COLO668 (cell line): Measurements from ENCODE around the gene ANKDD1A.
A peak's percentile ranks its signal among the peaks of the same experiment; 100 is the strongest.

ENCODE experiments used
- DNase-seq: peaks from one replicate; lab custom pipeline; 2025; ENCODE audit not compliant: unreplicated experiment; lab: John Stamatoyannopoulos, UW

ANKDD1A gene

DNA sequence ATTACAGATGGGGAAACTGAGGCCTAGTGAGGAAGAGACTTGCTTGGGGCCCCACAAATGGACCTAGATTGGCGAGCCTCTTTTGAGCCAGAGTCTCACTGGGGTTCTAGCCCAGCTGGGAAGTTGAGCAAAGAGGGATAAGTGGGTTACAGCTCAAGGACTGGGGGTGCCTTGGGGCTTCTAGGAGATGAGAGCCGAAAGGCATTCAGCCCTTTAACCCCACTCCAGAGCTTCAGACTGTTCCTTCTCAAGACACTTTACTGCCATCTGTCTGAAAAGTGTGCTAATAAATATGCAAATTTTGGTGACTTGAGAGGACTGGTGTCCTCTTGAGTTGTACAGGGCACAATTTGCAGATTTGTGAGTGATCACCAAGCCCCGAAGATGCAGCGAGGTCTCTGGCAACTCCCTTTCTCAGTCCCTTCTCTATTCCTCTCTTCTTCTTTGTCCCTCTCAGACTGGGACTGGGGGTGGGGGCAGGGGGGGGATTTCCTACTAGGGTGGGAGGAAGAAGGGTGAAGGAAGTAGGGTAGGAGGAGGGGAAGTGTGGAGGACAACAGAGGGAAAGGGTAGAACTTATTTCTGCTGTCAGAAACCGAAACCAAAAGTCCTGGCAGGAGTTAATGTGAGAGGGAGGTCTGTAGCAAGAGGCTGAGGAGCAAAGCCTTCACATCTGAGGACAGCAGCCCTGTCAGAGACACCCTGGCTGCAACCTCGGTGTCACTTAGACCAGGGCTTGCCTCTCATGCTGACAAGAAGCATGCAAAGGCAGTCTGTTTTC lies 16.2 kb upstream of the ANKDD1A start:
- DNase-seq = no peak

DNA sequence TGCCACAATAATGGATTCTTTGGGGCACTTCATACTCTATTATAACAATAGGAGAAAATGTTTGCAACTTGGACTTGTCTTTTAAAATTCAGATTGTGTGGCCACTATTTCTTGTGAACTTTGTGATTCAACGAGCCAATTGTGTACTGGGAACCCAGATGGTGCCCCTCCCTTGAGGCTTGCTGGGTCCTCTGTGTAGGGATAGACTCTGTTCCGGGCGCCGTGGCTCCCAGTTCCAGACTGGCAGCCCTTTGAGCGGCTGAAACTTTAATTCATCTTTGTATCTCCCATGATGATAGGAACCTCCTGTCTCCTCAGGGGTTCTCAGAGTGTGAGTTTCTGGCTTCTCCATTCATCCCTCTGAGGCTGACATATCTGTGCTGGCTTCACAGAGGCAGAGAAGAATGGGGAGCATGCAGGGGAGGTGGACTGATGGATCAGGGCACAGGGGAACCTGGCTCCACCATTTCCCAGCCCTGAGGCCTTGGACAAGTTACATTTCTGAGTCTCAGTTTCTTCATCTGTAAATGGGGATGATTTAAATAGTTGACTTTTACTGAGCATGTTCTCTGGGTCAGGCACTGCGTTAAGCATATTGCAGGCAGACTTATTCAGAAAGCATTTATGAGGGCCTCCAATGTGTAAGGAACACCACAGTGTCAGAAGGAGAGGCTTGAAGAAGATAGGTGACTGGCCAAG lies 15.2 kb upstream of the ANKDD1A start:
- DNase-seq = no peak

DNA sequence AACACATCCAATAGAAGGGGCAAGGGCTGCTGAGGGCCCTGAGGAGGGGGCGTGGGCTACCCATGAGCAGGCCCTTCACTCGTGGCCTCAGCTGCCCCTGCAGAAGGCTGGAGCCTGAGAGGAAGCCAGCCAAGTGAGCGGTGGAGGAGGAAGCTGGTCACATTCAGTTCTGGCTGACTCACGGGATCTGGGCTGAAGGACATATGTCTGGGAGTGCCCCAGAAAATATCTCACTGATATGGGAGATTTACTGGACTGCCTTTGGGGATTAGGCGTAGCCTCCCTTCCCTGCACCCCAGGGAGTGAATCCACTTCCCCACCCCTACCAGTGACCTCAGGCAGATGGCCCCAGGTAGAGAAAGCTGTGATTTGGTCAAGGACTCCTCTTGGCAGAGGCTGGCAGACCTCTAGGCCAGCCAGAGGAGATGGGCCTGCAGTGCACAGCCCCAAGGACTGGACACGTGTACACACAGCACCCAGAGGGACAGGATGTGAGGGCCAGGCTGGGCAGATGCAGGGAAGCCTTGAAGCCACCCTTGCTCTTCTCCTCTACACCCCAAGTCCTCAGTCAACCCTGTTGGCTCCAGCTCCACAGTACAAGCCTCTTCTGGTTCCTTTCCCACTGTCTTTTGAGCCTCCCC lies 14.2 kb upstream of the ANKDD1A start:
- DNase-seq = no peak

DNA sequence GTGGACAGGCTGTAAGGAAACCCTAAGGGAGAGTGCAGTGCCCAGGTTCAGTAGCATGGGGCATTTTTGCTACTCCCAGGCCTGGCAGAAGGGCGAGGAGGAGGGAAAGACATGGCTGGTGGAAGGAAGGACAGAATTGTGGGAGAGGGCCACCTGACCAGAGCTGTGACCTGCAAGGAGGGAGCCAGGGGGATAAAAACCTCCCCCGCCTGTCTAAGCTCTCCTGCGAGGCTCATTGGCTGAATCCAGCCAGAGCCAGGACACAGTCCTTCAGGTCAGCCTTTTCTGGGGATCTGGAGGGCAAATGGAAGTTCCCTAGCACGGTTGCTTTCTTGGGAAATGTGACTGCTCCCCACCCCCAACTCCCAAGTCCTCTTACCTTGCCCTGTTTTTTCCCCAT lies 13.3 kb upstream of the ANKDD1A start:
- no peak for DNase-seq

DNA sequence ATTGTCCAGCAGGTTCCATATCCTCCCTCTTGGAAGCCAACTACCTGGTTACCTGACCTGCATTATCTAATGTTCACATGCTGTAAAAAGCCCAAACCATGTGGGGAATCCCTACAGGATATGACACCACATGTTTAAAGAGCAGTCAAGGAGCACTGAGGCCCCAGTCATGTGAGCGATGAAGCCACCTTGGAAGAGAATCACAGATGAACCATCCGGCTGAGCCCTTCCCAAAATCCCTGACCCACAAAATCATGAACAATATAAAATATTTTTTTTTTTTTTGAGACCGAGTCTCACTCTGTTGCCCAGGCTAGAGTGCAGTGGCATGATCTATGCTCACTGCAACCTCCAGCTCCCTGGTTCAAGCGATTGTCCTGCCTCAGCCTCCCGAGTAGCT lies 10.6 kb upstream of the ANKDD1A start:
- DNase-seq = no peak

DNA sequence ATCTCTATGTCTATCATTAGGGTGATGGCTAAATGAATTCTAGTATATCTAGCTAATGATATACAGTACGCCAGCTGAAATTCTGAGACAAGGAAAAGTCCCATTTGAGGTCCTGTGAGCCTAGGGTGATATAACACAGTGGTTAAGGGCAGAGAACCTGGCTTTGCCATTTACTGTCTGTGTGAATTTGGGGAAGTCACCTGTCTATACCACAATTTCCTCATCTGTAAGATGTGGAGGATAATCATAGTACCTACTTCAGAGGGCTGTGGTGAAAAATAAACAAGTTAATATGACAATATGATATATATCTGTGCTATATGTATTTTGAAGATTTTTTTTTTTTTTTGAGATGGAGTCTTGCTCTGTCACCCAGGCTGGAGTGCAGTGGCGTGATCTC lies 9.8 kb upstream of the ANKDD1A start:
- DNase-seq = no peak

DNA sequence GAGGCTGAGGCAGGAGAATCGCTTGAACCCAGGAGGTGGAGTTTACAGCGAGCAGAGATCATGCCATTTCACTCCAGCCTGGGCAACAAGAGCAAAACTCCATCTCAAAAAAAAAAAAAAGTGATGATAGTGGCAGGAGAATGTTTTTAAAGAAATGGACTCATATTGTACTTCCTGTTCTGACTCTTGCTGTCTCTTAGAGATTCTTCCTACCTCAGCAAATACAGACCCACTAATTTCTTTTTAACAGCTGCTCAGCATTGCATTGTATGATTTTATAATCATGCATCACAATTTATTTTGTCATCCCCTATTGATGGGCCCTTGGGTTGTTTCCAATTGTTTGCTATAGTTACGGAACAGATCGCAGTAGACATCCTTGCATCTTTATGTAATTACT lies 8.8 kb upstream of the ANKDD1A start:
- DNase-seq = no peak

DNA sequence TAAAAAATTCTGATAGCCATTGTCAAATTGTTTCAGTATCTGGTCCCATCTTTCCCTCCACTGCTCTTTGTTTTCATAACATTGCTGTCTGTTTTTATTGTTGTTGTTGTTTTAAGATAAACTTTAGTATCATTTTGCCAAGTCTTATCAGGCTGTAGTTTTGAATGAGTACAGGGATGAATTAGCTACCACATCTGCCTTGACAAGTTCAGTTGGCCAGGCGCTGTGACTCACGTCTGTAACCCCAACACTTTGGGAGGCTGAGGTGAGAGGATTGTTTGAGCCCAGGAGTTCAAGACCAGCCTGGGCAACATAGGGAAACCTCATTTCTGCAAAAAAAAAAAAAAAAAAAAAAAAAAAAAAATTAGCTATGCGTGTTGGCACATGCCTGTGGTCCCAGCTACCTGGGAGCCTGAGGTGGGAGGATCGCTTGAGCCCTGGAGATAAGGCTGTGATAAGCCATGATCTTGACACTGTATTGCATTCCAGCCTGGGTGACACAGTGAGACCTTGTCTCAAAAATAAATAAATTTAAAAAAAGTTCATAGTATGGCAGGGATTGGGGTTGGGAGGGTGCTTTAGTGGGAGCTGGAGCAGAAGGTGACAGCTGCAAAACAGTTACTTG lies 8.3 kb upstream of the ANKDD1A start:
- DNase-seq = no peak

DNA sequence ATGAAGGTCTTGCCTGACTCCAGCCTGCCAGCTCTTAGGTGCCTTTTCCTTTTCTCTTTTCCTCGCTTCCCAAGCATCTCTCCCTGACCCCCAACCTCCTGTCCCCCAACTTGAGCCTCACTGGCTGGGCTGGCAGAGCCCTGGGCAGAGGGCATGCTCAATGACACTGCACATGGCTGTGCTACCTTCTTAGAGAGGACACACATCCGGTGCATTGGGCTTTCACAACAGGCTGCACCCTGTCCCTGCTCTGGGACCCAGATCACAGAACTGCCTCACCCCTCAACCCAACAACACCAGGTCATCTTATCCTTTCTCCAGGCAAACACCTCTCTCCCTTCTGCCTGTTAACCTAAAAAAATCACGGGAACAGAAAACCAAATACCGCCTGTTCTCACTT lies 7.5 kb upstream of the ANKDD1A start:
- DNase-seq = no peak

DNA sequence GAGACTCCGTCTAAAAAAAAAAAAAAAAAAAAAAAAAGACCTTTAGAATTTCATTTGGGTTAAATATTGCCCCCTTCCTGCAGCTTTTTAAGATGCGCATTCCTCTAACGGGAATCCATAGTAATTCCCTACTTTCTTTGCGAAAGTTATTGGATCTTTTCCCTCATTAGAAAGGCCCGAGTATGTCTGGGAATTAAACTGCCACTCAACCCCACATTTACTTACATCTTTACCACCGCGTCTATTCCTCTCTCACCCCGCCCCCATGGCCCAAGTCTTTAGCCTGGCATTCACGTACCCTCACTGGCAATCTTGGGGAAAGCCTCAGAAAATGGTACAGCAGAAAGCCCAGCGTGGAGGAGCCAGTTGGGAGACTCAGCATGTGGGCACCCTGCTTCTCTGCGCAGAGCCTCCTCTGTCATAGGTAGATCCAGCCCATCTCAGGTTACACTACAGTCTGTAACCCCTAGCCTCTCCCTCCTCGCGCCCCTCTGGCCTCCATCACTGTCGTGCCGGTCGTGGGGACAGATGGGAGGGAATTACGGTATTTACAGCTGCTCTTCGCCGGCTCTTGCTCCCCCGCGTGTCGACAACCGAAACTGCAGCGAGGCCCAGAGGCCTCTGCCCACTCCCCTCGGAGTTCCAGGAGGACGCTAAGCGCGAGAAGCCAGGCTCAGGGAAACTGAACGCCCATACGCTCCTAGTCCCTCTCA lies 6.4 kb upstream of the ANKDD1A start:
- DNase-seq = peak; percentile 43

DNA sequence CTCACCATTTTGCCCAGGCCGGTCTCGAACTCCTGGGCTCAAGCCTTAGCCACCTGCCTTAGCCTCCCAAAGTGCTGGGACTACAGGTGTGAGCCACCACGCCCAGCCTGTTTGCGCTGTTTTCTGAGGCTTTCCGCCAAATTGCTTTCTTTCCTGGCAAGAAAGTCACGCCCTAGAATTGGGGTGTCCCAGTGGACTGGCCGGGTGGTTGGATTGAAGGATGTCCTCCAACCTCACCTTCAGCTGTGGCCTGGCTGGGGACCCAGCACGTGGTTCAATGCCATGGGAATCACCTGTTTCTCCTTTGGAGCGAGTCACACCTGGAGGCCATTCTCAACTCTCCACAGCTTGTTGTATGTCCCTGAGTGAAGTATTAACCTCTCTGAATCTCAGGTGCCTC lies 5.8 kb upstream of the ANKDD1A start:
- DNase-seq = no peak

DNA sequence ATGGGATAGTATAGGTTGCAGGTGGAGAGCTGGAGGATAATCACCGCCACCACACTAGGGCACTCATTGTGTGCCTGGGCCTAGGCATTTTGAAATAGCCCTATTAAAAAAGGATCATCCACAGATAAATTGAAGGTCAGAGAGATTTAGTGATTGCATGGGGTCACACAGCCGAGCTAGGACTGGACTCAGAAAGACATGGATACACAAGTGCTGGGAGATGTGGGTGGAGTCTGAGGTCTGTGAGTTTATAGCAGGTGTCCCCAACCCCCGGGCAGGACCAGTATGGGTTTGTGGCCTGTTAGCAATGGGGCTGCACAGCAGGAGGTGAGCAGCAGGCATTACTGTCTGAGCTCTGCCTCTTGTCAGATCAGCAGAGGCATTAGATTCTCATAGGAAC lies 5.3 kb upstream of the ANKDD1A start:
- DNase-seq = no peak

DNA sequence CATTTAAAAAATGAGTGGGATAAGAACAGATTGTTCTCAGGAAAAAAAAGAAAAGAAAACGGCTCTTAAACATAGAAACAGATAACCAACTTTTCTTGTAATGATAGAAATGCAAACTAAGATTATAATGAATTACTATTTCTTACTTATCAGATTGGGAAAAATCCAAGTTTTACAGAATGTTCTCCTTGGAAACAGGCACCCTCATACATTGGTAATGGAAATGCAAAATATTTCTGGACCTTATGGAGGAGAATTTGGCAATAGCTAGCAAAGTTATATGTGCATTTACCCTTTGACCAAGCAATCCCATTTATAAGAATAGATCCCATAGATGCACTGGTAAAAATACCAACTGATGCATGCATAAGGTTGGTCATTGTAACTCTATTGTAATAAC lies 3.7 kb upstream of the ANKDD1A start:
- no peak for DNase-seq

DNA sequence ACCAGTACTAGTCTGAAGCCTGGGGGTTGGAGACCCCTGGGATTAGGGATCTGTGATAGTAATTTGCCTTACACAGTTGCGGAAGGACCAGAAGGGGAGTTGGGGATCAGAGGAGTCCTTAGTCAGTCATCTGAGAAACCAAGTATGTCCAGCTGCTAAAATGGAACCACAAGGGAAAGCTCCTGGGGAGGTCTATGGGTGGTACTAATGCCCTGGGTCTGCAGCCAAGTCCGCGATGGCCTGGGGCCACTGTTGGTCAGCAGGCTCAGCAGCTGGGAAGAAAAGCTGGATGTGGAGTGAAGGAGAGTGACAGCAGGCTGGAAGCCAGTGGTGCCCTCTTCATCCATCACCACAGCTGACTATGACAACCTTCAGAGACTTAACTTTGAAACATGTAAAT lies 2.2 kb upstream of the ANKDD1A start:
- no peak for DNase-seq

DNA sequence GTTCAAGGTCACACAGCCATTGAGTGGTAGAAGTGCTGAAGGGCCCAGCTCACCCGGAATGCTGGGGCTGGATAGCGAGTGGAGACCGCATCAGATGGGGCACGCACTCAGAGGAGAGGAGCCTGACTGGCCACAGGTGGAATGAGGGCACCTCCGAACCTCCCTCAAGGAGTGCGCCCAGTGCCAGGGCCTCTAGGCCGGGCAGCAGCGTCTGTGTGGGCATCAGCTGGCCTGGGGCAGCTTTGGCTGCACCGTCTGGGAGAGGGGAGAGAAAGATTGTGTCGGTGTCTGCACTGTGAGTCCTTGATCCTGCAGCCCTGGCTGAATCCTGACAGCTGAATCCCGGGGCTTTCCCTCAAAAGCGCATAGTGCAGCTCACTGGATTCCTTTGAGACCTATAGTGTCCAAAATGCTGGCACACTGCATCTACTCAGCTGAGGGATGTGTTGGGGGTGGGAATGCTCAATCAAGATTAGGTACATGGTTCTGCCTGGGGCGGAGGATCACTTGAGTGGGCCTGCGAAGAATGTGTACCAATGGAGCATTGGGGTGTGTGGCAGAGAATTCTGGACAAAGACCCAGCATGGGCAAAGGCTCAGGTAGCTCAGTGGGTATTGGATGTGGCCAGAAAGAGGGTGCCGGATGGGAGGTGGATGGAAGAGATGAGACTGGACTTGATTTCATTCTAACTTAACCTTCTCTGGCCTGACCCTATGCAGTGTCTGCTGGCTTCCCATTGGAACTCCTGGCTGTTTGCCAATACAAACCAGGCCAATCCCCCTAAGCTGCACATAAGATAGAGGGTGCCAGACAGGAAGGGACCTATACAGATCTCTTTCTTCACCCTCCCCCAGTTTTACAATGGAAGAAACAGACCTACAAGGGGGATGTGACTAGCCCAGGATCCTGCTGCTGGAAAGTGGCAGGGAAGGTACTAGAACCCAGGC lies 950 bp downstream of the ANKDD1A start:
- no peak for DNase-seq

DNA sequence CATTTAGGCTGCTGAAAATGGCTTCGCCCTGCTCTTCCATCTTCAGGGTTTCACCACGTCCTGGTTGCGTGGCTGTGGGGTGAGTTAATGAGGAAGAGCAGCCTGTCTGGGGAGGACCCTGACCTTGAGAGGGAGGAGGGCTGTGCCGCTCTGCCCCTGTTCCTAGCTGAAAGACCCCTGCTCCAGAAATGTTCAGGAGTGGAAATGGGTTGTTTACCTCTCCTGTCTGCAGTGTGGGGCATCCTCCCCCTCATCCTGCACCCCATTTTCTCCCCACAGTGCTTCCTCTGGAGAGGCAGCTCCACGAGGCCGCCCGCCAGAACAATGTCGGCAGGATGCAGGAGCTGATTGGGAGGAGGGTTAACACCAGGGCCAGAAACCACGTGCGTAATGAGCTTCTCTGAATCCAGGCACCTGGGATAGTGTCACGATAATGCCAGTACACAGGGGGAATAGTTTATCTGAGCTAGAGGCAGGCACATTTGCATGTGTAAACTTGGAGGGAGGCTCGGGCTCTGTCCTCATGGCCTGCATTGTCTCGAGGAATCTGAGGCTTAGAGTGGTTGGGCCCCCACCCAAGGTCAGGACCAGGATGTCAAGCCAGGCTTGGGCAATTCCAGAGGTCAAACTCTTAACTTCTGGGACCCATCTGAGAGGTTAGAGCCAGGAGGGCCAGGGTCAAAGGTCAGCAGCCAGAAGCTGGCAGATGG lies 4.0 kb downstream of the ANKDD1A start:
- no peak for DNase-seq

DNA sequence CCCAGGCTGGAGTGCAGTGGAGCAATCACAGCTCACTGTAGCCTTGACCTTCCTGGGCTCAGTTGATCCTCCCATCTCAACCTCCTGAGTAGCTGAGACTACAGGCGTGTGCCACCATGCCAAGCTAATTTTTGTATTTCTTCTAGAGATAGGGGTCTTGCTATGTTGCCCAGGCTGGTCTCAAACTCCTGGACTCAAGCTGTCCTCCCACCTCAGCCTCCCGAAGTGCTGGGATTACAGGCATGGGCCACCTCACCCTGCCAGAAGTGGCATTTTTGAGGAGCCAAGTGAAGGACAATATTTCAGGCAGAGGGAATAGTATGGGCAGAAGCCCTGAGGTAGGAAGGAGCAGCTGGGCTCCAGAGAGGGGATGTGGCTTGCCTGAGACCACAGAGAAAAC lies 4.7 kb downstream of the ANKDD1A start:
- DNase-seq = no peak

DNA sequence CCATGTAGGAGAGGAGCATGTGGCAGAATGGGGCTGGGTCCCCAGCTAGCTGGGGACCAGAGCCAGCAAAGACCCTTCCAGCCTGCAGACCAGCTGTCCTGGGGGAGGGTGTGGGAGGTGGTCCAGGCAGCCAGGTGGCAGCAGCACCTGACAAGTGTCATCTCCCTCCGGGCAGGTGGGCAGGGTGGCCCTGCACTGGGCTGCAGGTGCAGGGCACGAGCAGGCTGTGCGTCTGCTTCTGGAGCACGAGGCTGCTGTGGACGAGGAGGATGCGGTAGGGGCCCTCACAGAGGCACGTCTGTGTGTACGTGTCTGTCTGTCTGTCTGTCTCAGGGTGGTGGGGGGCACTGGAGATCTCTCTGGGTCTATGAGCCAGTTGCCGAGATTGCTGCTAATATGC lies 5.5 kb downstream of the ANKDD1A start:
- peak; percentile 7 for DNase-seq

DNA sequence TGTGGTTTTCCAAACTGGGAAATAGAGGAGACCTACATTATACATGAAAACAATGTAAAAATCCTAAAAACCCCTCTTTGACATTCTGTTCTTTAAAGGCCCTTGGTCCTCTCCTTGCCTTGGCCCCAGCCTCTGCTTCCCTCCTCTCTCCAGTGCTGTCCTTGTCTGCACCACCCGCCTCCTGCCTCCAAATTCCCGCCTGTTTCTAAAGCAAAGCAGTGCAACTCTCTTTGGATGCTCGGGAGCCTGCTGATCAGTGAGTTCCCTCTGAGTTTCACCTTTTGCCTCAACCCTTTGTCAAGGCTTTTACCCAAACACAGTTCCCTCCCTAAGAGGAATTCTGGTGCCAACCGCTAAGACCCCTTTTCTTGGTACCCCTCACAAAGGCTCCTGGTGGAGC lies 8.0 kb downstream of the ANKDD1A start:
- DNase-seq = no peak

DNA sequence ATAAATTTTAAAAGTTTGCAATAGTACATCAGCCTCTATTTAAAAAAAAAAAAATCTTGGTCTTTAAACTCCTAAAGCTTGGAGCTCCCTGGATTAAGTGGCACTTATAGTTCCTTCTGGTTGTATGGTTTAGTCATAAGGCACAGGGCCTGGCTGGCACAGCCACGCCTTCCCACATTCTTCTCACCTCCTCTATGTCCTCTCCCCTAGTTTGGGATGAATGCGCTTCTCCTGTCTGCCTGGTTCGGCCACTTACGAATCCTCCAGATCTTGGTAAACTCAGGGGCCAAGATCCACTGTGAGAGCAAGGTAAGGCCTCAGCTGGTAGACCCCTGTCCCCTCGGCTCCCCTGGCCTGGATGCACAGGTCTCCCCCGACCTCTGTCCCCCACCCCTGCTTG lies 10.0 kb downstream of the ANKDD1A start:
- DNase-seq = no peak
